ENCODE data around the gene TUFT1.
"Not testable (repeated sequence)": the region's sequence is repeated elsewhere in the genome, so short reads cannot be mapped to it uniquely, and the experiment has no call there.

Gene TUFT1

GRCh38 chr1:151584278-151584677 is 44.2 kb downstream of the TUFT1 start:
- no peak for DNase-seq

GRCh38 chr1:151584780-151585179 is 44.7 kb downstream of the TUFT1 start:
- DNase-seq = no peak

- DNase-seq = no peak
Measured at GRCh38 chr1:151585622-151586021, 45.5 kb downstream of the TUFT1 start.

GRCh38 chr1:151590961-151591360 is 50.9 kb downstream of the TUFT1 start:
- no peak for DNase-seq

- DNase-seq = no peak
Measured at GRCh38 chr1:151593730-151594129, 53.6 kb downstream of the TUFT1 start.

- DNase-seq = peak; percentile 87
Measured at GRCh38 chr1:151594143-151594625, 54.1 kb downstream of the TUFT1 start.

GRCh38 chr1:151596166-151596953 is 56.3 kb downstream of the TUFT1 start:
- no peak for DNase-seq

- DNase-seq = not testable (repeated sequence)
Measured at GRCh38 chr1:151602550-151602949, 62.4 kb downstream of the TUFT1 start.

- no peak for DNase-seq
Measured at GRCh38 chr1:151604291-151604690, 64.2 kb downstream of the TUFT1 start.

GRCh38 chr1:151606384-151606783 is 66.3 kb downstream of the TUFT1 start:
- no peak for DNase-seq

- no peak for DNase-seq
Measured at GRCh38 chr1:151606857-151607256, 66.7 kb downstream of the TUFT1 start.

- no peak for DNase-seq
Measured at GRCh38 chr1:151610142-151610541, 70.0 kb downstream of the TUFT1 start.

- no peak for DNase-seq
Measured at GRCh38 chr1:151611288-151611790, 71.2 kb downstream of the TUFT1 start.

- DNase-seq = peak; percentile 85
Measured at GRCh38 chr1:151611832-151612500, 71.9 kb downstream of the TUFT1 start, which contains the start of gene SNX27. Gene SNX27, plus strand, starts transcription at chr1:151612050. Its CDS starts 152 bp downstream, at chr1:151612202.

GRCh38 chr1:151612501-151613281 is 72.6 kb downstream of the TUFT1 start:
- DNase-seq = peak; percentile 24

GRCh38 chr1:151613282-151613780 is 73.2 kb downstream of the TUFT1 start:
- no peak for DNase-seq

- DNase-seq = no peak
Measured at GRCh38 chr1:151615711-151616504, 75.8 kb downstream of the TUFT1 start.

GRCh38 chr1:151616505-151616849 is 76.4 kb downstream of the TUFT1 start:
- no peak for DNase-seq

- no peak for DNase-seq
Measured at GRCh38 chr1:151618003-151618402, 77.9 kb downstream of the TUFT1 start.

- no peak for DNase-seq
Measured at GRCh38 chr1:151618470-151618869, 78.4 kb downstream of the TUFT1 start.

- DNase-seq = not testable (repeated sequence)
Measured at GRCh38 chr1:151618996-151619395, 78.9 kb downstream of the TUFT1 start.

- no peak for DNase-seq
Measured at GRCh38 chr1:151619489-151620093, 79.5 kb downstream of the TUFT1 start.
